ENCODE results near the gene TENM4.

The TENM4 gene

DNA sequence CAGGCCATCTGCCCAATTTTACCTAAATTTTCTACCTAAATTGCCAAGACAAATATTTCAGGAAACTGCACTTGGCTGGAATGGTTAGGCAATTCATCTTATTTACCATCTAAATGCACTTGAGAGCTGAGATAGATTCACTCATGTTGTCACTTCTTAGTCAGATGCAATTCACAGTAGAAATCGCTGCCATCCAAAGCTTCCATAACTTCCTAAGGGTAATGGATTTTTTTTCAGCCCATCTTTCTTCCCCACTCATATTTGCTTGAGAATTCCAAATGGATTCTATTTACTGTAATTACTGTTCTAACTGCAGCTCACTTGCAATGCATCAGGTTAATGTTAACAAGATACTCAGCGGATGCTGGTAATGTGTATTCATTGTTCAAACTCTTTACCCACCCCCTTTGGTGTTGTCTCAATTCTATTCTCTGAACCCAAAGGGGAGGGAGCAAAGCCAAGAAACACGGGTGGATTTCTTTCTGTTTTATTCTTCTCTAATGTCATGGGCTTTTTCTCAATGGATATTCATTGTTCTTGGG lies 96.0 kb downstream of the TENM4 start:
- TF ChIP-seq, protein P1, sequence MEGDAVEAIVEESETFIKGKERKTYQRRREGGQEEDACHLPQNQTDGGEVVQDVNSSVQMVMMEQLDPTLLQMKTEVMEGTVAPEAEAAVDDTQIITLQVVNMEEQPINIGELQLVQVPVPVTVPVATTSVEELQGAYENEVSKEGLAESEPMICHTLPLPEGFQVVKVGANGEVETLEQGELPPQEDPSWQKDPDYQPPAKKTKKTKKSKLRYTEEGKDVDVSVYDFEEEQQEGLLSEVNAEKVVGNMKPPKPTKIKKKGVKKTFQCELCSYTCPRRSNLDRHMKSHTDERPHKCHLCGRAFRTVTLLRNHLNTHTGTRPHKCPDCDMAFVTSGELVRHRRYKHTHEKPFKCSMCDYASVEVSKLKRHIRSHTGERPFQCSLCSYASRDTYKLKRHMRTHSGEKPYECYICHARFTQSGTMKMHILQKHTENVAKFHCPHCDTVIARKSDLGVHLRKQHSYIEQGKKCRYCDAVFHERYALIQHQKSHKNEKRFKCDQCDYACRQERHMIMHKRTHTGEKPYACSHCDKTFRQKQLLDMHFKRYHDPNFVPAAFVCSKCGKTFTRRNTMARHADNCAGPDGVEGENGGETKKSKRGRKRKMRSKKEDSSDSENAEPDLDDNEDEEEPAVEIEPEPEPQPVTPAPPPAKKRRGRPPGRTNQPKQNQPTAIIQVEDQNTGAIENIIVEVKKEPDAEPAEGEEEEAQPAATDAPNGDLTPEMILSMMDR (IDR thresholded peaks at IDR 0.05; ENCODE audit: extremely low read depth, insufficient read depth, missing control alignments), result no peak
- in situ Hi-C loops (cut with MboI; ENCODE audit: low pct_unique_long_range_greater_than_20kb, low sequenced_read_pairs, unreplicated experiment), result no loop called here

DNA sequence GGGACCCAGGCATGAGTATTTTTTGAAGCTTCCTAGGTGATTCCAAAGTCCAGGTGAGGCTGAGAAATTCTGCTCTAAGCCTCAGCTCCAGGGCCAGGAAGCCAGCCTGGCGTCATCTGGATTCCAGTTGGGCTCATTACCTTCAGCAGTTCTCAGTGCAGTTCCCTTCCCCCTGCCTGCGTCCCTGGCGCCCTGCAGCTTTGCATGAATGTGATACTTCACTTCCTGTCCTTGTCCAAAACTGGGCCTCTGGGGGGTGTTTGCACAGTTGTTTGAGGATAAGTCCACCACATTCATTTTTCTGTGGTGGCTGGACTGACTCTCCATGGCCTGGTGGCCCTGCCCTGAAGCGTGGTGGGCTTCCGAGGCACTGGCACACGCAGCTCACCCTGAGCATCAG lies 98.1 kb downstream of the TENM4 start:
- in situ Hi-C loops (cut with MboI; ENCODE audit: low pct_unique_long_range_greater_than_20kb, low sequenced_read_pairs, unreplicated experiment), result no loop called here
- TF ChIP-seq, protein P1 (IDR thresholded peaks at IDR 0.05; ENCODE audit: extremely low read depth, insufficient read depth, missing control alignments), result no peak
- no peak for DNase-seq (ENCODE audit: low spot score)

More for the DNA sequence above, 96.0 kb downstream of the TENM4 start:
- DNase-seq (ENCODE audit: low spot score), result no peak

DNA sequence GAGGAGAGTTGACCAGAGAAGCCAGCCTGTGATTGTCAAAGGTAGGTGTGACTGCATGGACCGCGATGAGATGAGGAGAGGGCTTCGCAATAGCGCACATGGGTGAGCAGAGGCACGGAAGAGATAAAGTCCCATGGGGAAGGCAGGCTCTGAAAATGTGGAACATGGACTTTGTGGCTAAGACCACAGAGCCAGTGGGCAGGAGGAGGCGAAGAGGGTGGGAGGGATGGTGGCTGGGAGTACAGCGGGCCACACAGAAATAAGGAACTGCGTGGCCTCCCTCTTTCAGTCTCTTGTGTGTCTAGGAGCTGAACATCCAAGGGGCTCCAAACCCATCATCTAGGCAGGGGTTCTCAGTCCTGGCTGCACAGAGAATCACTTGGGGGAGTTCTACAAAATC lies 98.6 kb downstream of the TENM4 start:
- in situ Hi-C loops (cut with MboI; ENCODE audit: low pct_unique_long_range_greater_than_20kb, low sequenced_read_pairs, unreplicated experiment), result no loop called here
- TF ChIP-seq, protein P1 (IDR thresholded peaks at IDR 0.05; ENCODE audit: extremely low read depth, insufficient read depth, missing control alignments), result no peak
- no peak for DNase-seq (ENCODE audit: low spot score)

DNA sequence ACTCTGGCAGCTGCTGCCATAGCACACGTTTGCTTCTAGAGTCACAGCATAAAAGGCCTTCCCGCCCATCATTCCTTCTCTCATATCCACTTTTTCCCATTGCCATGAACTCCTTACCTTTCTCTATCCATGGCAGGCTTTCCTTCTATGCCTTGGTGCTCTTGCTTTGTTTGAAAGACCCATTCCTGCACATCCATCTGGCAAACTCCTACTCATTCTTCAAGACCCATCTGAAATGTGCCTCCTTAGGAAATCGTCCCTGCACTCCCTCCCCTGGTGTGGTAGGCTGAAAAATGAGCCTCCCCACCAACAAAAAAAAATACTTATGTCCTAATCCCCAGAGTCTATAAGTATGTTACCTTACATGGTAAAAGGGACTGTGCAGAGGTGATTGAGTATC lies 100.3 kb downstream of the TENM4 start:
- TF ChIP-seq, protein P1 (IDR thresholded peaks at IDR 0.05; ENCODE audit: extremely low read depth, insufficient read depth, missing control alignments), result no peak
- in situ Hi-C loops (cut with MboI; ENCODE audit: low pct_unique_long_range_greater_than_20kb, low sequenced_read_pairs, unreplicated experiment), result no loop called here
- DNase-seq (ENCODE audit: low spot score), result no peak

DNA sequence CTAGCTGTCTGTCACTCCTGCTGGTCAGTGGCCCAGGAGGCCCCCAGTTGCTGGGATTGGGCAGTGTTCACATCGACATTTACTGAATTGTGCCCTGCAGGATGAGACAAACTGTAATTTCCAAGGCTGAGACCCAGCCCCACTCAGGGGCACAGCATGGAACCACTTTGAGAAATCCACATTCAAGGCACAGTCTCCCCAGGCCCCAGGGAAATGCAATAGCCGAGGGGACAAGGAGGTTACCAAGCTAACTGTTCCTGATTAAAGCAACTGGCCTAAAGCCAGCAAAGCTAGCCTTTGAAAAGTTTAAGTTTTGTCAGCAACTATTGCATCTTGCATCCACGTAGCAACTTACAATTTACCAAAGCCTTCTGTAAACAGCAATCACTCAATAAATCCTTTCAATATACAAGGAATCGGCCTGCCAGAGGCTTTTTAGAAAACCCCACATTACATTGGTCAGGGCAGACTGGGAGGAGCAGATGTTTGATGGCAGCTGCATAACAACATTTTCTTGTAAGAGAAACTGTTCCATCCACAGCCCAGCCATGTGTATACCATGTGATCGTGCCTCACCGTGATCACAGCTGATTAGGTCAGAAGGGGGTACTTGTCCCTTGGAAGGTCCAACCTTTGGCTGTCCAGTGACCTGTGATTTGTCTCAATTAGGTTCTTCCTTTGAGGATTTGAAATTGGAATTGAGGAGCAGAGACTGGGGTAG lies 103.9 kb downstream of the TENM4 start:
- TF ChIP-seq, protein P1 (IDR thresholded peaks at IDR 0.05; ENCODE audit: extremely low read depth, insufficient read depth, missing control alignments), result no peak
- DNase-seq (ENCODE audit: low spot score), result no peak
- in situ Hi-C loops (cut with MboI; ENCODE audit: low pct_unique_long_range_greater_than_20kb, low sequenced_read_pairs, unreplicated experiment), result no loop called here

DNA sequence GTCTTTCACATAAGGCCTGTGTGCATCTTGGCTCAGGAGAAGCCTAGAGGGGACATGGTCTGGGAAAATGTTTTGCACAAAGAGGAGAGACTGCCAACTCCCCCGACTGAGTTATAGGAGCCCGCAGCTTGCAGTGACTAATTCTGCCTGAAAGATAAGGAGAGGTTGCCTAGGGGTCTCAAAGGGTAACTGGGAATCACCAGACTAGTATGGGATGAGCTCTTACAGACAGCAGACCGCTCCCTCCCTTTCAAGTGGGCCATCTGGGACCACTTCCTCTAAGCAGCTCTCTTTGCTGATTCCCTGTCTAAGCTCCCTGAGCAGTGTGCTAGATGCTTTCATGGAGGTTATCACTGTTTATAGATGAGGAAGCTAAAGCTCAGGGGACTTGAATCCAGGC lies 105.1 kb downstream of the TENM4 start:
- no peak for DNase-seq (ENCODE audit: low spot score)
- in situ Hi-C loops (cut with MboI; ENCODE audit: low pct_unique_long_range_greater_than_20kb, low sequenced_read_pairs, unreplicated experiment), result no loop called here
- TF ChIP-seq, protein P1 (IDR thresholded peaks at IDR 0.05; ENCODE audit: extremely low read depth, insufficient read depth, missing control alignments), result no peak
